Lung (tissue), 12 donors: ENCODE data around the gene XXYLT1. TPM values are rescaled to one million over a fixed set of nuclear protein-coding genes. Genes with fewer than 3 reads are reported as not detected.

Experiments
- ATAC-seq: fragments of 200-7000 bp; cut with Tn5 transposase; one replicate; pipeline ENCODE4 v1.9.1; 2020; ENCODE audit warnings: moderate number of reproducible peaks; ENCODE audit not compliant: insufficient read depth, low FRiP score
- DNase-seq, 3 donors: peaks; one replicate each; pipeline ENCODE4 v3.0.0-alpha.2; 2013 to 2017
- H3K27ac ChIP-seq, 2 donors: one replicate each; pipeline ENCODE4 v1.5.1; 2013; ENCODE audit warnings: mild to moderate bottlenecking in 2 of 2, moderate library complexity in 2 of 2, control low read depth in 1 of 2, inconsistent platforms in 1 of 2, low read depth in 1 of 2, low read length in 1 of 2
- H3K27me3 ChIP-seq, 3 donors: one replicate each; pipeline ENCODE4 v1.5.1; 2013; ENCODE audit warnings: low read length in 2 of 3; ENCODE audit not compliant: control insufficient read depth in 3 of 3, insufficient read depth in 3 of 3
- H3K36me3 ChIP-seq, 4 donors: one replicate each; pipeline ENCODE4 v1.5.1; 2013; ENCODE audit warnings: low read length in 4 of 4, mild to moderate bottlenecking in 1 of 4, moderate library complexity in 1 of 4; ENCODE audit not compliant: control insufficient read depth in 4 of 4, insufficient read depth in 4 of 4
- H3K4me1 ChIP-seq, 5 donors: one replicate each; pipeline ENCODE4 v1.5.1; 2013; ENCODE audit warnings: low read length in 5 of 5, mild to moderate bottlenecking in 2 of 5, moderate library complexity in 1 of 5; ENCODE audit not compliant: control insufficient read depth in 5 of 5, insufficient read depth in 5 of 5
- H3K4me3 ChIP-seq: one replicate; pipeline ENCODE4 v1.5.1; 2013; ENCODE audit warnings: mild to moderate bottlenecking, control low read depth, moderate library complexity
- H3K9ac ChIP-seq, 2 donors: one replicate each; pipeline ENCODE4 v1.5.1; 2013; ENCODE audit warnings: low read length in 2 of 2, control low read depth in 1 of 2; ENCODE audit not compliant: insufficient read depth in 1 of 2
- H3K9me3 ChIP-seq, 4 donors: one replicate each; pipeline ENCODE4 v1.5.1; 2013; ENCODE audit warnings: low read length in 3 of 4, mild to moderate bottlenecking in 1 of 4, moderate library complexity in 1 of 4; ENCODE audit not compliant: control insufficient read depth in 4 of 4, insufficient read depth in 3 of 4
- CTCF ChIP-seq: IDR thresholded peaks from 2 replicates; pipeline ENCODE4 v1.5.1; 2012; ENCODE audit warnings: mild to moderate bottlenecking; ENCODE audit errors: control extremely low read depth, extremely low read depth
- WGBS, 2 donors: extraction: QIAGEN DNeasy Blood & Tissue Kit; methylation state at CpG; one replicate each; pipeline ENCODE4 v1.1.7; 2013; 5-methylcytosine and 5-hydroxymethylcytosine counted together
- polyA plus RNA-seq, 2 donors: library from polyadenylated mRNA; stranded (reverse); fragments of 200-250 nt; gene quantifications; one replicate each; pipeline ENCODE4 v1.2.1, GENCODE V29; 2013
- total RNA-seq, 2 donors: library from RNA; depleted of rRNA in 1 of 2; stranded (reverse); fragments of >200 nt in 1 of 2; gene quantifications; one replicate each; pipeline ENCODE4 v1.2.1, GENCODE V29; 2014 to 2021
- donor health status: control.
- donor health status: control.
- donor health status: Bipolar disorder and iron deficiency.
- donor health status: healthy.
- donor health status: DM: yes; HTN: yes; CAD: no.

XXYLT1 gene
- total and polyA plus RNA-seq, 4 donors = 4.7 to 15.4 (median 11.4) TPM

GRCh38 chr3:195168009-195168762 is 102.8 kb downstream of the XXYLT1 start:
- Histone ChIP-seq H3K4me1 (peaks cover 0 to 5% (median 0%) of the 10 kb centered on the region in 5 donors), H3K9ac (no peak overlapping the region), H3K4me3 (no peak overlapping the region), H3K27ac (no peak overlapping the region), H3K36me3 (no peaks in the 10 kb centered on the region), H3K27me3 (no peaks in the 10 kb centered on the region), H3K9me3 (no peaks in the 10 kb centered on the region)
- ATAC-seq = no peak
- WGBS, 2 donors = 97% methylated on average over 6 of the region's 6 CpGs
- TF ChIP-seq CTCF = no peak
- DNase-seq = peak in 1 of 3 donors; percentile 4

GRCh38 chr3:195165790-195166189 is 105.2 kb downstream of the XXYLT1 start:
- no peak for TF ChIP-seq CTCF
- Histone ChIP-seq H3K27me3 (no peaks in the 10 kb centered on the region), H3K9me3 (no peaks in the 10 kb centered on the region), H3K9ac (no peak overlapping the region), H3K4me1 (peaks cover 0 to 17% (median 7%) of the 10 kb centered on the region in 5 donors), H3K27ac (no peak overlapping the region), H3K36me3 (no peaks in the 10 kb centered on the region), H3K4me3 (no peak overlapping the region)
- DNase-seq (no peak), ATAC-seq (no peak)
- 93 to 96% methylated on average over 1 of the region's 1 CpG for WGBS, 2 donors

GRCh38 chr3:195165265-195165609 is 105.7 kb downstream of the XXYLT1 start:
- H3K9me3 ChIP-seq = no peaks in the 10 kb centered on the region

More at GRCh38 chr3:195165265-195165609, 105.7 kb downstream of the XXYLT1 start:
- WGBS, 2 donors = 55 to 81% methylated on average over 7 of the region's 7 CpGs
- no peak overlapping the region for H3K27ac ChIP-seq
- H3K4me1 ChIP-seq = peaks cover 2 to 23% (median 12%) of the 10 kb centered on the region in 5 donors
- no peaks in the 10 kb centered on the region for H3K36me3 ChIP-seq
- no peak overlapping the region for H3K4me3 ChIP-seq
- H3K27me3 ChIP-seq = no peaks in the 10 kb centered on the region
- DNase-seq = no peak
- no peak overlapping the region for H3K9ac ChIP-seq
- no peak for TF ChIP-seq CTCF
- ATAC-seq = no peak
